ENCODE measurements around the gene PLA2G2C.
"Not testable (repeated sequence)": the region's sequence is repeated elsewhere in the genome, so short reads cannot be mapped to it uniquely, and the experiment has no call there.

DNA sequence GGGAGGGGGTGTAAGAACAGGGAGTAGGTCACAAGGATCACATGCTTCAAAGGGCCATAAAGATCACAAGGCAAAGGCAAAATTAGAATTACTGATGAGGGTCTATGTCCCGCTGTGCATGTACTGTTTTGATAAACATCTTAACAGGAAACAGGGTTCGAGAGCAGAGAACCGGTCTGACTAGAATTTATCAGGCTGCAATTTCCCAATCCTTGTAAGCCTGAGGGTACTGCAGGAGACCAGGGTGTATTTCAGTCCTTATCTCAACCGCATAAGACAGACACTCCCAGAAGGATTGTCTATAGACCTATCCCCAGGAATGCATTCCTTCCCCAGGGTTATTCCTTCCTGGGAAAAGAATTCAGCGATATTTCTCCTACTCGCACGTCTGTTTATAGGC, 46.2 kb upstream of the PLA2G2C start:
- TF ChIP-seq, protein P1, sequence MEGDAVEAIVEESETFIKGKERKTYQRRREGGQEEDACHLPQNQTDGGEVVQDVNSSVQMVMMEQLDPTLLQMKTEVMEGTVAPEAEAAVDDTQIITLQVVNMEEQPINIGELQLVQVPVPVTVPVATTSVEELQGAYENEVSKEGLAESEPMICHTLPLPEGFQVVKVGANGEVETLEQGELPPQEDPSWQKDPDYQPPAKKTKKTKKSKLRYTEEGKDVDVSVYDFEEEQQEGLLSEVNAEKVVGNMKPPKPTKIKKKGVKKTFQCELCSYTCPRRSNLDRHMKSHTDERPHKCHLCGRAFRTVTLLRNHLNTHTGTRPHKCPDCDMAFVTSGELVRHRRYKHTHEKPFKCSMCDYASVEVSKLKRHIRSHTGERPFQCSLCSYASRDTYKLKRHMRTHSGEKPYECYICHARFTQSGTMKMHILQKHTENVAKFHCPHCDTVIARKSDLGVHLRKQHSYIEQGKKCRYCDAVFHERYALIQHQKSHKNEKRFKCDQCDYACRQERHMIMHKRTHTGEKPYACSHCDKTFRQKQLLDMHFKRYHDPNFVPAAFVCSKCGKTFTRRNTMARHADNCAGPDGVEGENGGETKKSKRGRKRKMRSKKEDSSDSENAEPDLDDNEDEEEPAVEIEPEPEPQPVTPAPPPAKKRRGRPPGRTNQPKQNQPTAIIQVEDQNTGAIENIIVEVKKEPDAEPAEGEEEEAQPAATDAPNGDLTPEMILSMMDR (IDR thresholded peaks at IDR 0.05 in 4 of 5, conservative IDR thresholded peaks at IDR 0.05 in 1 of 5) = not testable (repeated sequence)
- not testable (repeated sequence) for TF ChIP-seq POLR2A (IDR thresholded peaks at IDR 0.05)

Measured in gastrocnemius medialis (tissue), 4 donors.